WERI-Rb-1 (cell line): Measurements from ENCODE around the gene CCDC74A.
"Not testable (repeated sequence)": the region's sequence is repeated elsewhere in the genome, so short reads cannot be mapped to it uniquely, and the experiment has no call there.

Experiments used
- DNase-seq: peaks from one replicate; pipeline ENCODE4 v3.0.0-alpha.2; 2020
- H3K27ac ChIP-seq: fragments of 250-450 bp; sonication (Bioruptor Pico); 2 replicates; pipeline ENCODE4 v1.5.1; 2020; ENCODE audit warnings: mild to moderate bottlenecking, moderate library complexity
- H3K27me3 ChIP-seq: fragments of 250-450 bp; sonication (Bioruptor Pico); 2 replicates; pipeline ENCODE4 v1.5.1; 2021; ENCODE audit warnings: mild to moderate bottlenecking, low read depth, moderate library complexity; ENCODE audit not compliant: insufficient read depth, severe bottlenecking
- H3K36me3 ChIP-seq: fragments of 250-450 bp; sonication (Bioruptor Pico); 2 replicates; pipeline ENCODE4 v1.5.1; 2020; ENCODE audit warnings: mild to moderate bottlenecking, moderate library complexity
- H3K4me3 ChIP-seq: 2 replicates; pipeline ENCODE4 v1.5.1; 2011; ENCODE audit warnings: low read depth, mild to moderate bottlenecking, control low read depth, low read length
- H3K9me3 ChIP-seq: fragments of 250-450 bp; sonication (Bioruptor Pico); 2 replicates; pipeline ENCODE4 v1.5.1; 2021; ENCODE audit warnings: mild to moderate bottlenecking, moderate library complexity; ENCODE audit not compliant: severe bottlenecking

The CCDC74A gene

GRCh38 chr2:131527131-131528001 is at the start of gene CCDC74A:
Gene CCDC74A, plus strand, starts transcription at chr2:131527888. Its CDS starts 83 bp downstream, at chr2:131527971.
- DNase-seq: peak; percentile 89
- not testable (repeated sequence) for H3K9me3 ChIP-seq, H3K36me3 ChIP-seq, H3K27me3 ChIP-seq
- peak within 1 kb of the TSS; percentile 75 for H3K27ac ChIP-seq
- peak within 1 kb of the TSS; percentile 45 for H3K4me3 ChIP-seq

- H3K27ac ChIP-seq, H3K27me3 ChIP-seq, H3K4me3 ChIP-seq, DNase-seq, H3K9me3 ChIP-seq, H3K36me3 ChIP-seq: not testable (repeated sequence)
Observed at GRCh38 chr2:131478074-131478849, 49.4 kb upstream of the CCDC74A start.

- not testable (repeated sequence) for H3K9me3 ChIP-seq, H3K27ac ChIP-seq, H3K36me3 ChIP-seq, H3K27me3 ChIP-seq, DNase-seq, H3K4me3 ChIP-seq
Observed at GRCh38 chr2:131478850-131479461, 48.7 kb upstream of the CCDC74A start.

- DNase-seq, H3K4me3 ChIP-seq, H3K36me3 ChIP-seq, H3K27ac ChIP-seq, H3K9me3 ChIP-seq, H3K27me3 ChIP-seq: not testable (repeated sequence)
Observed at GRCh38 chr2:131480351-131480750, 47.3 kb upstream of the CCDC74A start.

DNA sequence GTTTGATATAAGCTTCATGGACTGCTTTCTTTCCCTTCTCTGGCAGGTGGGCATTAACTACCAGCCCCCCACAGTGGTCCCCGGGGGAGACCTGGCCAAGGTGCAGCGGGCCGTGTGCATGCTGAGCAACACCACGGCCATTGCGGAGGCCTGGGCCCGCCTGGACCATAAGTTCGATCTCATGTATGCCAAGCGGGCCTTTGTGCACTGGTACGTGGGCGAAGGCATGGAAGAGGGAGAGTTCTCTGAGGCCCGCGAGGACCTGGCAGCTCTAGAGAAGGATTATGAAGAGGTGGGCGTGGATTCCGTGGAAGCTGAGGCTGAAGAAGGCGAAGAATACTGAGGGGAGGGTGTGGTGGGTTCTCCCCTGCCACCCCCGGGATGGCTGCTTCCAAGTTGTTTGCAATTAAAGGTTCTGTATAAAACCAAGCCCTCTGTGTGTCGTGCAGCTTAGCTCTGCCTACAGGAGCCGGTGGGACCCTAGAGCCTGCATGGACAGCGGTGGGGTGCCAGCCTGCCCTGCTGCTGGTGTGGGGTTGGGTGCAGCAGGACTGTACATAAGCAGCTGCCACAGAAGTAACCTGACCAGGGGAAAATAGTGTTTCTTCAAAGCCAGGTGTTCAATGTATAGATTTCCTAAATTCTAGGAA is 45.1 kb upstream of the CCDC74A start:
- not testable (repeated sequence) for H3K27ac ChIP-seq, H3K36me3 ChIP-seq, H3K9me3 ChIP-seq, H3K27me3 ChIP-seq, H3K4me3 ChIP-seq, DNase-seq

DNA sequence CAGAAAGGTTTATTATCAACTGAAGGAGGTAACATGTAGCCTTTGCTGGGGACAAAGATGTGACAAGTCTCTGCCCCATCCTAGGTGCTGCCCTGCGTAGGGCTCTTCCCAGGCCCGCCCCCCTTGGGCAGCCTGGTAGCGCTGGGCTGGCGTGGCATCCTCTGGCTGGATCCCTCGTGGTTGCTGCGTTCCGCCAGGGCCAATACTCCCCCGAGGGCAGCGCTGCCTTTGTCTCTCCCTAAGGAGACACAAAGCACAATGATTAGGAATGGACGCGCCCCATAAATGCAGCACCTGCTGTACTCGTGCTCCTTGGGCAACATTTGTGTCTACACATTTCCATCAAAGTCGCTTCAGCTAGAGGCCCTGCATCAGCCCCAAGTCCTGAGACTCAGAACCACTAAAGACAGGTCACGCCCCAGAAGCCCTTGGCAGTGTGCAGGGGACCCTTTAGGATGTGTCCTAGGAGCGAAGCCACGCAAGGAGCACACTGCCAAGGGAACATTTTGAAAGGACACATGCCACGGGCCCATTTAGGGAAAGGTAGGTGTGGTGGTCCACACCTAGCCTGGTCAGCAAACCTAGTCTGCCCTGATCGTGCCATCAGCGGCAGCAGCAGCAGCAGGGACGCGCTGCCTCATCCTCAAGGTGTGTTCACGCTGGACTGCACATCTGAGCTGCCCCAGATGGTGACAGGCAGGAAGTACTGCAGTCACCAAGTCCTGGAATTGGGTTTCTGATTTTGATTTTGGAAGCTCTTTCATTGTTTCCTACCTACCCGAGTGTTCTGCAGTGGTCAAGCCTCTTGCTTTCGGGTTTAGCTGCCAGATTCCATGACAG is 43.5 kb upstream of the CCDC74A start:
- not testable (repeated sequence) for H3K9me3 ChIP-seq, DNase-seq, H3K36me3 ChIP-seq

DNA sequence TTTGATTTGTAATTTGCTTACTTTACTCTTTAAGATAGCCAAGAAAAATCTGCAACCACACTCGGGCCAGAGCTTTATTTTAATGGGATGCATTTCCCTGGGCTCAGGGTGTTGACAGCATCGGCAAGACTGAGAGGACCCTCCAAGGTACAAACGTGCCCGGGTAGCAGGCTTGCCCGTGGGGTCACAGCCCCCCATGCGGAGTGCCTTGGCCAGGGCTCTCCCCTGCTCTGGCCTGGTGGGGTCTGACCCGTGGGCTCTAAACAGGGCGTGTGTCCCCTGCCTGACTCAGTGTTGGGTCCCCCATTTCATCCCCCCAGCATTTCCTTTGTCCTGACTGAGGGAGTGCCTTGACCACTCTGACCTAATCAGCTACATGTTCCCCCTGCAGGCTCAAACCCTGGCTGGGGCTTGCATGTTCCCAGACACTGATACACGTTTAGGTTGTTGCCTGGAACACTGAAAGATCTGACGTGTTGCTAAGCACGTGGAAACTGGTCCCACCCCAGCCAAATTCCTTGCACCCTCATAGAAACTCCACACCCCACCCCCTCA is 42.7 kb upstream of the CCDC74A start:
- H3K4me3 ChIP-seq, H3K27me3 ChIP-seq: not testable (repeated sequence)

More for the DNA sequence above, 43.5 kb upstream of the CCDC74A start:
- not testable (repeated sequence) for H3K27ac ChIP-seq, H3K4me3 ChIP-seq, H3K27me3 ChIP-seq

DNA sequence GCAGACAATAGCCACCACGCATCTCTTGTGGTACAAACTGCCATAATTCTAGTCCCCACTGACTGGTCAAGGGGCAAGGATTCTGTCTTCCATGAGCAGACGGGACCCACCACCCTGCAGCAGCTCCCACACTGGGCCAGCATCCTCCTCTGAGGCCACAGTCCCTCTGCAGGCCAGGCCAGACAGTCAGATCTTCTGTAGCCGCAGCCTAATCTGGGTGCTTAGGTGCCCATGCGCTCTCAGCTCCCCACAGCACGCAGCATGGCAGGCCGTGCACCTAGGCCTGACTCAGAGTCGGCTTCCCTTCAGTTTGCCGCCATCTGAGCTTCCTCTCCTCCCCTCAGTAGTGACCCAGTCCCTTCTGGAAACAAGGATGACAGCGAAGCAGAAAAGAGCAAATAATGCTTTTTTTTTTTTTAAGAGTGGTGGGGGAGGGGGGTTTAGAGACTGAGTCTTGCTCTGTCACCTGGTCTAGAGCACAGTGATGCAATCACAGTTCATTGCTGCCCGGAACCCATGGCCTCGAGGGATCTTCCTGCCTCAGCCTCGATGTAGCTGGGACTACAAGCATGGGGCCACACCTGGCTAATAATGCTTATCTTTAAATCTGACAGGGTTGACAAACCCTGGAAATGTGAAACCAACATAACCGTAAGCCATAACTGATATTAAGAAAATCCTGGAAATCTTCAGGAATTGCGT is 41.3 kb upstream of the CCDC74A start:
- peak overlapping the region; percentile 51 for H3K27ac ChIP-seq
- H3K36me3 ChIP-seq: not testable (repeated sequence)

More for the DNA sequence above, 42.7 kb upstream of the CCDC74A start:
- H3K9me3 ChIP-seq, DNase-seq, H3K27ac ChIP-seq, H3K36me3 ChIP-seq: not testable (repeated sequence)

More for the DNA sequence above, 41.3 kb upstream of the CCDC74A start:
- H3K9me3 ChIP-seq, H3K4me3 ChIP-seq, H3K27me3 ChIP-seq: not testable (repeated sequence)
- peak; percentile 42 for DNase-seq
